K562 (cell line): ENCODE data around the gene KRT8. TPM values are rescaled to one million over a fixed set of nuclear protein-coding genes. Genes with fewer than 3 reads are reported as not detected.
"Not testable (repeated sequence)": the region's sequence is repeated elsewhere in the genome, so short reads cannot be mapped to it uniquely, and the experiment has no call there.

Source experiments
- L3MBTL2 ChIP-seq: fragments of 450-650 bp; IDR thresholded peaks from 2 replicates; pipeline ENCODE4 v1.6.1; 2016; ENCODE audit warnings: mild to moderate bottlenecking, moderate library complexity
- MEIS2 ChIP-seq: fragments of 450-650 bp; IDR thresholded peaks from 2 replicates; pipeline ENCODE4 v1.6.1; 2014; ENCODE audit warnings: mild to moderate bottlenecking; ENCODE audit not compliant: partially characterized antibody
- MTA3 ChIP-seq: fragments of 450-650 bp; formaldehyde crosslinking; IDR thresholded peaks from 2 replicates; pipeline ENCODE4 v1.6.1; 2017; ENCODE audit warnings: mild to moderate bottlenecking, borderline replicate concordance
- MYNN ChIP-seq, 2 experiments: sonication (generic); formaldehyde crosslinking in 1 of 2; IDR thresholded peaks; 2 replicates each; pipeline versions ENCODE4 v1.5.0 to v1.6.1; 2016 to 2020; ENCODE audit warnings: antibody characterized with exemption in 1 of 2, missing genetic modification reagents in 1 of 2
- NONO ChIP-seq, 2 experiments: fragments of 200-400 bp in 1 of 2; fragments of 450-650 bp in 1 of 2; formaldehyde crosslinking in 1 of 2; IDR thresholded peaks; 2 replicates each; pipeline ENCODE4 v1.6.1; 2017; ENCODE audit warnings: low read depth in 2 of 2, mild to moderate bottlenecking in 2 of 2, moderate library complexity in 2 of 2, low read length in 1 of 2
- POLR2B ChIP-seq: fragments of 450-650 bp; IDR thresholded peaks from 2 replicates; pipeline ENCODE4 v1.6.1; 2018; ENCODE audit warnings: low read depth; ENCODE audit not compliant: partially characterized antibody
- POLR2H ChIP-seq: IDR thresholded peaks from 2 replicates; pipeline ENCODE4 v1.6.1; 2016; ENCODE audit warnings: missing genetic modification characterization, low read depth, mild to moderate bottlenecking, control low read depth, missing compliant biosample characterization, moderate library complexity
- SIN3A ChIP-seq, 2 experiments: fragments of 150-350 bp in 1 of 2; IDR thresholded peaks; 2 replicates each; pipeline ENCODE4 v1.6.1; 2011 to 2016; ENCODE audit warnings: borderline replicate concordance in 2 of 2, low read depth in 2 of 2, low read length in 2 of 2, mild to moderate bottlenecking in 2 of 2, moderate library complexity in 2 of 2; ENCODE audit not compliant: control insufficient read depth in 1 of 2
- SMAD1 ChIP-seq: fragments of 150-350 bp; IDR thresholded peaks from 2 replicates; pipeline ENCODE4 v1.6.1; 2014; ENCODE audit warnings: low read length, low read depth; ENCODE audit not compliant: partially characterized antibody
- SMAD4 ChIP-seq: fragments of 250-450 bp; sonication (Bioruptor Pico); conservative IDR thresholded peaks from 2 replicates; pipeline ENCODE4 v1.8.0; 2021; ENCODE audit warnings: inconsistent platforms, mild to moderate bottlenecking, moderate library complexity
- TAF7 ChIP-seq: fragments of 450-650 bp; IDR thresholded peaks from 2 replicates; pipeline ENCODE4 v1.6.1; 2016; ENCODE audit warnings: missing genetic modification characterization, missing compliant biosample characterization
- TAF9B ChIP-seq: fragments of 450-650 bp; IDR thresholded peaks from 2 replicates; pipeline ENCODE4 v1.6.1; 2018; ENCODE audit warnings: mild to moderate bottlenecking; ENCODE audit not compliant: partially characterized antibody
- TEAD1 ChIP-seq, 2 experiments: fragments of 450-650 bp in 1 of 2; sonication (generic) in 1 of 2; formaldehyde crosslinking; IDR thresholded peaks; 2 replicates each; pipeline versions ENCODE4 v1.4.0 to v1.8.0; 2020 to 2022; ENCODE audit warnings: mild to moderate bottlenecking in 2 of 2, missing genetic modification reagents in 1 of 2
- ZNF263 ChIP-seq: sonication (generic); formaldehyde crosslinking; IDR thresholded peaks from 2 replicates; pipeline ENCODE4 v1.8.0; 2022; ENCODE audit warnings: mild to moderate bottlenecking, missing genetic modification reagents, borderline replicate concordance
- ZNF589 ChIP-seq: fragments of 200-800 bp; sonication (Bioruptor generic); IDR thresholded peaks from 2 replicates; pipeline ENCODE4 v1.6.1; 2016; ENCODE audit warnings: low read depth, missing genetic modification characterization, missing compliant biosample characterization
- ZNF740 ChIP-seq, 3 experiments: fragments of 200-800 bp in 1 of 3; sonication (Bioruptor generic) in 1 of 3; sonication (generic) in 1 of 3; formaldehyde crosslinking in 1 of 3; IDR thresholded peaks; 2 replicates each; pipeline versions ENCODE4 v1.6.1 to v1.8.0; 2016 to 2022; ENCODE audit warnings: mild to moderate bottlenecking in 2 of 3, missing compliant biosample characterization in 2 of 3, missing genetic modification characterization in 2 of 3, missing genetic modification reagents in 1 of 3
- polyA plus RNA-seq, 8 experiments: library from polyadenylated mRNA; depleted of rRNA in 4 of 8; stranded (reverse) in 5 of 8; unstranded in 3 of 8; fragments of >200 nt; fragmentation: Nextera tagmentation in 2 of 8; fragmentation: Illumina TruSeq in 1 of 8; extraction: Ambion mirVana in 2 of 8; extraction: Trizol in 1 of 8; gene quantifications; 2 replicates each; pipeline versions ENCODE4 v1.2.1 to v1.2.3, GENCODE V29; 2011 to 2014; ENCODE audit warnings: inconsistent platforms in 1 of 8, missing spikeins in 1 of 8
- total RNA-seq, 7 experiments: library from RNA; depleted of rRNA in 6 of 7; stranded (reverse); fragments of >200 nt in 6 of 7; fragmentation: Illumina TruSeq in 2 of 7; extraction: Trizol in 2 of 7; gene quantifications; 2 replicates each; pipeline versions ENCODE4 v1.2.1 to v1.2.3, GENCODE V29; 2011 to 2021; ENCODE audit warnings: low replicate concordance in 1 of 7
- TF ChIP-seq, protein P1 (sequence below): fragments of 450-650 bp; IDR thresholded peaks from 2 replicates; pipeline ENCODE4 v1.6.1; 2016
- TF ChIP-seq, protein P2 (sequence below): sonication (generic); formaldehyde crosslinking; IDR thresholded peaks from 2 replicates; pipeline ENCODE4 v1.8.1; 2023; ENCODE audit warnings: mild to moderate bottlenecking, missing genetic modification reagents
- TF ChIP-seq, protein P3 (sequence below): fragments of 450-650 bp; formaldehyde crosslinking; IDR thresholded peaks from 2 replicates; pipeline ENCODE4 v1.4.0; 2020; ENCODE audit warnings: mild to moderate bottlenecking, moderate library complexity

The KRT8 gene
- total and polyA plus RNA-seq, 9 of the 15 experiments (the other 6 are each of a cell fraction or from before 2014, with no cell fraction given): 41.5 to 661 (median 260) TPM

- TF ChIP-seq MYNN (IDR thresholded peaks at IDR 0.05) (peak; percentile 30; the same call in 1 of the 2 replicates), ZNF589 (CRISPR knock-in tag) (peak; percentile 57; the same call in 1 of the 2 replicates), L3MBTL2 (peak; percentile 22; the same call in 1 of the 2 replicates), TAF7 (peak; percentile 85), ZNF263 (CRISPR knock-in tag) (peak; percentile 42; the same call in 1 of the 2 replicates), MEIS2 (peak; percentile 59), SMAD1 (peak; percentile 56), TEAD1 (CRISPR knock-in tag; IDR thresholded peaks at IDR 0.05) (peak in 1 of 2 experiments; percentile 18; a peak in 1 of 4 replicates), SMAD4 (peak; percentile 27; the same call in 1 of the 2 replicates), SIN3A (IDR thresholded peaks at IDR 0.05; ENCODE audit: borderline replicate concordance in 2 of 2, control insufficient read depth in 1 of 2, low read depth in 2 of 2, low read length in 2 of 2) (peak in 1 of 2 experiments; percentile 49; a peak in 2 of 4 replicates), POLR2B (peak; percentile 94), TAF9B (peak; percentile 86), MTA3 (peak; percentile 91), POLR2H (tag) (peak; percentile 89), NONO (IDR thresholded peaks at IDR 0.05; ENCODE audit: low read depth in 2 of 2, low read length in 1 of 2) (peak in 1 of 2 experiments; percentile 60; a peak in 2 of 4 replicates), ZNF740 (CRISPR knock-in tag; IDR thresholded peaks at IDR 0.05) (peak; percentile 95), ZNF740 (tag; IDR thresholded peaks at IDR 0.05) (peak in 1 of 2 experiments; percentile 91; a peak in 2 of 4 replicates)
- TF ChIP-seq MYNN (CRISPR knock-in tag; IDR thresholded peaks at IDR 0.05): not testable (repeated sequence)
- TF ChIP-seq, protein P1, sequence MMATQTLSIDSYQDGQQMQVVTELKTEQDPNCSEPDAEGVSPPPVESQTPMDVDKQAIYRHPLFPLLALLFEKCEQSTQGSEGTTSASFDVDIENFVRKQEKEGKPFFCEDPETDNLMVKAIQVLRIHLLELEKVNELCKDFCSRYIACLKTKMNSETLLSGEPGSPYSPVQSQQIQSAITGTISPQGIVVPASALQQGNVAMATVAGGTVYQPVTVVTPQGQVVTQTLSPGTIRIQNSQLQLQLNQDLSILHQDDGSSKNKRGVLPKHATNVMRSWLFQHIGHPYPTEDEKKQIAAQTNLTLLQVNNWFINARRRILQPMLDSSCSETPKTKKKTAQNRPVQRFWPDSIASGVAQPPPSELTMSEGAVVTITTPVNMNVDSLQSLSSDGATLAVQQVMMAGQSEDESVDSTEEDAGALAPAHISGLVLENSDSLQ: peak; percentile 49; the same call in 1 of the 2 replicates
- TF ChIP-seq, protein P2, sequence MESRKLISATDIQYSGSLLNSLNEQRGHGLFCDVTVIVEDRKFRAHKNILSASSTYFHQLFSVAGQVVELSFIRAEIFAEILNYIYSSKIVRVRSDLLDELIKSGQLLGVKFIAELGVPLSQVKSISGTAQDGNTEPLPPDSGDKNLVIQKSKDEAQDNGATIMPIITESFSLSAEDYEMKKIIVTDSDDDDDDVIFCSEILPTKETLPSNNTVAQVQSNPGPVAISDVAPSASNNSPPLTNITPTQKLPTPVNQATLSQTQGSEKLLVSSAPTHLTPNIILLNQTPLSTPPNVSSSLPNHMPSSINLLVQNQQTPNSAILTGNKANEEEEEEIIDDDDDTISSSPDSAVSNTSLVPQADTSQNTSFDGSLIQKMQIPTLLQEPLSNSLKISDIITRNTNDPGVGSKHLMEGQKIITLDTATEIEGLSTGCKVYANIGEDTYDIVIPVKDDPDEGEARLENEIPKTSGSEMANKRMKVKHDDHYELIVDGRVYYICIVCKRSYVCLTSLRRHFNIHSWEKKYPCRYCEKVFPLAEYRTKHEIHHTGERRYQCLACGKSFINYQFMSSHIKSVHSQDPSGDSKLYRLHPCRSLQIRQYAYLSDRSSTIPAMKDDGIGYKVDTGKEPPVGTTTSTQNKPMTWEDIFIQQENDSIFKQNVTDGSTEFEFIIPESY (CRISPR knock-in tag): 0 out of 2 replicates have a peak, but pooled peaks have one; percentile 24
- TF ChIP-seq, protein P3, sequence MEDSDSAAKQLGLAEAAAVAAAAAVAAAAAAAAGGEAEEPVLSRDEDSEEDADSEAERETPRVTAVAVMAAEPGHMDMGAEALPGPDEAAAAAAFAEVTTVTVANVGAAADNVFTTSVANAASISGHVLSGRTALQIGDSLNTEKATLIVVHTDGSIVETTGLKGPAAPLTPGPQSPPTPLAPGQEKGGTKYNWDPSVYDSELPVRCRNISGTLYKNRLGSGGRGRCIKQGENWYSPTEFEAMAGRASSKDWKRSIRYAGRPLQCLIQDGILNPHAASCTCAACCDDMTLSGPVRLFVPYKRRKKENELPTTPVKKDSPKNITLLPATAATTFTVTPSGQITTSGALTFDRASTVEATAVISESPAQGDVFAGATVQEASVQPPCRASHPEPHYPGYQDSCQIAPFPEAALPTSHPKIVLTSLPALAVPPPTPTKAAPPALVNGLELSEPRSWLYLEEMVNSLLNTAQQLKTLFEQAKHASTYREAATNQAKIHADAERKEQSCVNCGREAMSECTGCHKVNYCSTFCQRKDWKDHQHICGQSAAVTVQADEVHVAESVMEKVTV (CRISPR knock-in tag): 0 out of 2 replicates have a peak, but pooled peaks have one; percentile 32
These were observed at the start of gene KRT8 (continued) for GRCh38 chr12:52904509-52905300.
